GM12878 (cell line): ENCODE measurements around the gene DDIT4. TPM values are rescaled to one million over a fixed set of nuclear protein-coding genes. Genes with fewer than 3 reads are reported as not detected.

Experiments
- ATAC-seq: fragments of 200-7000 bp; cut with Tn5 transposase; 3 replicates; pipeline ENCODE4 v1.9.1; 2020; ENCODE audit warnings: mild to moderate bottlenecking, moderate library complexity
- BruUV-seq: library from RNA; stranded (reverse); fragments of 400-500 nt; replicated peaks from 2 replicates; lab custom pipeline; 2021; lab: Mats Ljungman, UMichigan
- CTCF ChIA-PET: fragments of 300-600 bp; sonication (Branson Sonifier 250); formaldehyde crosslinking; extraction: SDS; loops from one replicate; lab custom pipeline; 2021; ENCODE audit warnings: inconsistent platforms; lab: Yijun Ruan, JAX
- POLR2A ChIA-PET: fragments of 350-600 bp; formaldehyde crosslinking; extraction: SDS; loops from one replicate; lab custom pipeline; 2021; ENCODE audit warnings: inconsistent platforms; lab: Charles Lee
- RAD21 ChIA-PET: fragments of 300-600 bp; sonication (Branson Sonifier 250); formaldehyde crosslinking; loops from one replicate; lab custom pipeline; 2023; ENCODE audit warnings: antibody characterized with exemption; ENCODE audit not compliant: unreplicated experiment; lab: Charles Lee
- SMC1A ChIA-PET: fragments of 300-600 bp; sonication (Branson Sonifier 250); formaldehyde crosslinking; loops from one replicate; lab custom pipeline; 2023; ENCODE audit not compliant: unreplicated experiment, uncharacterized antibody; lab: Charles Lee
- DNase-seq: peaks from one replicate; pipeline ENCODE4 v3.0.0-alpha.2; 2011; ENCODE audit warnings: low read depth, low spot score
- FAIRE-seq: peaks from 3 replicates; lab custom pipeline; 2011; peaks lifted over from hg19 to GRCh38; lab: Jason Lieb, UNC
- H2AFZ ChIP-seq: 2 replicates; pipeline ENCODE4 v1.6.0; 2011; ENCODE audit warnings: low read depth, low read length, control low read depth; ENCODE audit not compliant: control insufficient read depth
- H3K27ac ChIP-seq: 2 replicates; pipeline ENCODE4 v1.5.1; 2011; ENCODE audit warnings: control low read depth; ENCODE audit not compliant: control insufficient read depth, insufficient read depth
- H3K27me3 ChIP-seq, 2 experiments: replicated peaks in 1 of 2; 2 replicates each; pipeline versions ENCODE4 v1.6.0 to v1.6.1; 2011; ENCODE audit warnings: low read length in 1 of 2; ENCODE audit not compliant: control insufficient read depth in 2 of 2, insufficient read depth in 2 of 2
- H3K36me3 ChIP-seq, 2 experiments: 2 replicates each; pipeline ENCODE4 v1.5.1; 2011; ENCODE audit warnings: low read length in 1 of 2; ENCODE audit not compliant: control insufficient read depth in 2 of 2, insufficient read depth in 2 of 2
- H3K4me1 ChIP-seq: 2 replicates; pipeline ENCODE4 v1.6.1; 2011; ENCODE audit warnings: mild to moderate bottlenecking, low read length, moderate library complexity, mixed read lengths; ENCODE audit not compliant: control insufficient read depth, insufficient read depth
- H3K4me2 ChIP-seq: 2 replicates; pipeline ENCODE4 v1.6.0; 2011; ENCODE audit warnings: control low read depth; ENCODE audit not compliant: control insufficient read depth, insufficient read depth
- H3K4me3 ChIP-seq: fragments of 200-600 bp; sonication (generic); 2 replicates; pipeline ENCODE4 v1.5.1; 2016
- H3K79me2 ChIP-seq: 2 replicates; pipeline ENCODE4 v1.6.0; 2011; ENCODE audit warnings: low read length; ENCODE audit not compliant: control insufficient read depth, insufficient read depth
- H3K9ac ChIP-seq: 2 replicates; pipeline ENCODE4 v1.8.0; 2011; ENCODE audit warnings: low read length, control low read depth, mixed read lengths; ENCODE audit not compliant: control insufficient read depth, insufficient read depth
- H3K9me3 ChIP-seq: replicated peaks from 3 replicates; pipeline ENCODE4 v1.5.1; 2011; ENCODE audit warnings: mild to moderate bottlenecking, low read length; ENCODE audit not compliant: control insufficient read depth, insufficient read depth
- H4K20me1 ChIP-seq: 2 replicates; pipeline ENCODE4 v1.6.0; 2011; ENCODE audit not compliant: control insufficient read depth, insufficient read depth
- TCF3 ChIP-seq: IDR thresholded peaks from 2 replicates; pipeline ENCODE4 v1.6.1; 2012; ENCODE audit warnings: low read depth, mild to moderate bottlenecking, low read length, borderline replicate concordance; ENCODE audit not compliant: insufficient read depth
- ZZZ3 ChIP-seq: IDR thresholded peaks from 2 replicates; pipeline ENCODE4 v1.6.1; 2011; ENCODE audit warnings: low read depth; ENCODE audit not compliant: control insufficient read depth, insufficient read length
- WGBS: methylation state at CpG from one replicate; pipeline ENCODE4 v1.1.6; 2016; ENCODE audit warnings: low lambda C conversion rate; ENCODE audit not compliant: insufficient replicate concordance, insufficient coverage; ENCODE audit errors: missing lambda C conversion rate; 5-methylcytosine and 5-hydroxymethylcytosine counted together
- in situ Hi-C: fragments of 300-500 bp; cut with MboI; formaldehyde crosslinking; loops from 9 replicates; pipeline ENCODE4 v1.14.3; 2018; ENCODE audit warnings: mixed read lengths
- intact Hi-C: fragments of 100-400 bp; cut with micrococcal nuclease; formaldehyde crosslinking; loops from one replicate; pipeline ENCODE4 v1.14.2; 2022; ENCODE audit not compliant: unreplicated experiment
- polyA plus RNA-seq, 11 experiments: library from polyadenylated mRNA; depleted of rRNA in 4 of 11; unstranded in 6 of 11; stranded (reverse) in 5 of 11; fragments of >200 nt; fragmentation: Nextera tagmentation in 4 of 11; fragmentation: Illumina TruSeq in 1 of 11; extraction: Ambion mirVana in 4 of 11; extraction: Trizol in 1 of 11; gene quantifications; 1 replicate in 1 of 11; 2 replicates in 10 of 11; pipeline versions ENCODE4 v1.2.1 to v1.2.3, GENCODE V29; 2011 to 2016; ENCODE audit warnings: inconsistent platforms in 2 of 11, missing spikeins in 2 of 11, low read depth in 1 of 11
- total RNA-seq, 4 experiments: library from RNA; depleted of rRNA in 3 of 4; stranded (reverse); fragments of >200 nt in 3 of 4; fragmentation: Illumina TruSeq in 1 of 4; extraction: Trizol in 1 of 4; gene quantifications; 2 replicates each; pipeline versions ENCODE4 v1.2.1 to v1.2.3, GENCODE V29; 2013 to 2021
- TF ChIP-seq, protein P1 (sequence below): IDR thresholded peaks from 2 replicates; pipeline ENCODE4 v1.6.1; 2011; ENCODE audit warnings: low read depth, low read length, improper control_type of control experiment, borderline replicate concordance
- TF ChIP-seq, protein P2 (sequence below): fragments of 450-650 bp; IDR thresholded peaks from 2 replicates; pipeline ENCODE4 v1.6.1; 2016; ENCODE audit warnings: mild to moderate bottlenecking, moderate library complexity, borderline replicate concordance

The DDIT4 gene
- total and polyA plus RNA-seq, 10 of the 15 experiments (the other 5 are each of a cell fraction or from before 2014, with no cell fraction given): 2.1 to 277 (median 183) TPM

DNA sequence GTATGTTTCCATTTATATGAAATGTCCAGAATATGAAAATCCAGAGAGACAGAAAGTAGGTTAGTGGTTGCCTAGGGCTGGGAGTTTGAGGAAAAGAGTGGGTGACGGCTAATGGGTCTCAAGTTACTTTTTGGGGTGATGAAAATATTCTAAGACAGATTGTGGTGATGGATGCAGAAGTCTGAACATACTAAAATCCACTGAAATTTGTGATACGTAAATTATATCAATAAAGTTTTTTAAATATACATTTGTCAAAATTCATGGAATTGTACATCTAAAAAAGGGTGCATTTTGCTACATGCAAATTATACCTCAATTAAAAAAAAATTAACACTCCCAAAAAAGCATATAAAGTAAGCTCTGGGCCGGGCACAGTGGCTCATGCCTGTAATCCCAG, 9.4 kb downstream of the DDIT4 start:
- WGBS: 69% methylated on average over 3 of the region's 3 CpGs
- no peak overlapping the region for H3K4me3 ChIP-seq
- ATAC-seq (no peak), FAIRE-seq (no peak), DNase-seq (no peak)
- H3K9me3 ChIP-seq: no peaks in the 10 kb centered on the region; the same call in 1 of the 3 replicates
- CTCF ChIA-PET: interaction anchor here (1.0 to 11.3 kb wide), 6 partner anchors 8 to 62 kb away, joined by 3 to 275 read pairs (median 6); partner anchors contain the start of gene DDIT4
- H3K27me3 ChIP-seq: no peaks in the 10 kb centered on the region
- intact Hi-C loops: no loop called here
- H3K36me3 ChIP-seq: no peaks in the 10 kb centered on the region
- no peak overlapping the region for H2AFZ ChIP-seq
- RAD21 ChIA-PET: interaction anchor here (1.0 kb wide), 1 partner anchor 14 kb away, joined by 4 read pairs; no protein-coding TSS in a partner anchor
- no TSS peak for BruUV-seq
- H3K4me2 ChIP-seq: no peak overlapping the region
- in situ Hi-C loops: no loop called here
- no peak overlapping the region for H3K9ac ChIP-seq
- H4K20me1 ChIP-seq: no peaks in the 10 kb centered on the region
- H3K27ac ChIP-seq: no peak overlapping the region
- no peaks in the 10 kb centered on the region for H3K79me2 ChIP-seq
- POLR2A ChIA-PET: interaction anchor here (0.6 to 3.2 kb wide), 8 partner anchors 8 to 1129 kb away, joined by 4 to 17 read pairs (median 8); partner anchors contain the start of gene DDIT4
- TF ChIP-seq TCF3 (no peak), ZZZ3 (no peak)
- TF ChIP-seq, protein P1, sequence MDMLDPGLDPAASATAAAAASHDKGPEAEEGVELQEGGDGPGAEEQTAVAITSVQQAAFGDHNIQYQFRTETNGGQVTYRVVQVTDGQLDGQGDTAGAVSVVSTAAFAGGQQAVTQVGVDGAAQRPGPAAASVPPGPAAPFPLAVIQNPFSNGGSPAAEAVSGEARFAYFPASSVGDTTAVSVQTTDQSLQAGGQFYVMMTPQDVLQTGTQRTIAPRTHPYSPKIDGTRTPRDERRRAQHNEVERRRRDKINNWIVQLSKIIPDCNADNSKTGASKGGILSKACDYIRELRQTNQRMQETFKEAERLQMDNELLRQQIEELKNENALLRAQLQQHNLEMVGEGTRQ: no peak
- TF ChIP-seq, protein P2, sequence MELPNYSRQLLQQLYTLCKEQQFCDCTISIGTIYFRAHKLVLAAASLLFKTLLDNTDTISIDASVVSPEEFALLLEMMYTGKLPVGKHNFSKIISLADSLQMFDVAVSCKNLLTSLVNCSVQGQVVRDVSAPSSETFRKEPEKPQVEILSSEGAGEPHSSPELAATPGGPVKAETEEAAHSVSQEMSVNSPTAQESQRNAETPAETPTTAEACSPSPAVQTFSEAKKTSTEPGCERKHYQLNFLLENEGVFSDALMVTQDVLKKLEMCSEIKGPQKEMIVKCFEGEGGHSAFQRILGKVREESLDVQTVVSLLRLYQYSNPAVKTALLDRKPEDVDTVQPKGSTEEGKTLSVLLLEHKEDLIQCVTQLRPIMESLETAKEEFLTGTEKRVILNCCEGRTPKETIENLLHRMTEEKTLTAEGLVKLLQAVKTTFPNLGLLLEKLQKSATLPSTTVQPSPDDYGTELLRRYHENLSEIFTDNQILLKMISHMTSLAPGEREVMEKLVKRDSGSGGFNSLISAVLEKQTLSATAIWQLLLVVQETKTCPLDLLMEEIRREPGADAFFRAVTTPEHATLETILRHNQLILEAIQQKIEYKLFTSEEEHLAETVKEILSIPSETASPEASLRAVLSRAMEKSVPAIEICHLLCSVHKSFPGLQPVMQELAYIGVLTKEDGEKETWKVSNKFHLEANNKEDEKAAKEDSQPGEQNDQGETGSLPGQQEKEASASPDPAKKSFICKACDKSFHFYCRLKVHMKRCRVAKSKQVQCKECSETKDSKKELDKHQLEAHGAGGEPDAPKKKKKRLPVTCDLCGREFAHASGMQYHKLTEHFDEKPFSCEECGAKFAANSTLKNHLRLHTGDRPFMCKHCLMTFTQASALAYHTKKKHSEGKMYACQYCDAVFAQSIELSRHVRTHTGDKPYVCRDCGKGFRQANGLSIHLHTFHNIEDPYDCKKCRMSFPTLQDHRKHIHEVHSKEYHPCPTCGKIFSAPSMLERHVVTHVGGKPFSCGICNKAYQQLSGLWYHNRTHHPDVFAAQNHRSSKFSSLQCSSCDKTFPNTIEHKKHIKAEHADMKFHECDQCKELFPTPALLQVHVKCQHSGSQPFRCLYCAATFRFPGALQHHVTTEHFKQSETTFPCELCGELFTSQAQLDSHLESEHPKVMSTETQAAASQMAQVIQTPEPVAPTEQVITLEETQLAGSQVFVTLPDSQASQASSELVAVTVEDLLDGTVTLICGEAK: peak; percentile 61
- H3K4me1 ChIP-seq: peaks cover 16% of the 10 kb centered on the region
- SMC1A ChIA-PET: interaction anchor here (0.8 to 2.3 kb wide), 7 partner anchors 8 to 57 kb away, joined by 3 to 12 read pairs (median 3); no protein-coding TSS in a partner anchor
